T-helper 22 cell (primary cell): ENCODE data around the gene ANKRD17.

Source experiments
- DNase-seq: peaks from one replicate; pipeline ENCODE4 v3.0.0-alpha.2; 2020; ENCODE audit warnings: low read depth

The ANKRD17 gene

GRCh38 chr4:73053974-73054480 lies 204.6 kb downstream of the ANKRD17 start:
- no peak for DNase-seq

DNA sequence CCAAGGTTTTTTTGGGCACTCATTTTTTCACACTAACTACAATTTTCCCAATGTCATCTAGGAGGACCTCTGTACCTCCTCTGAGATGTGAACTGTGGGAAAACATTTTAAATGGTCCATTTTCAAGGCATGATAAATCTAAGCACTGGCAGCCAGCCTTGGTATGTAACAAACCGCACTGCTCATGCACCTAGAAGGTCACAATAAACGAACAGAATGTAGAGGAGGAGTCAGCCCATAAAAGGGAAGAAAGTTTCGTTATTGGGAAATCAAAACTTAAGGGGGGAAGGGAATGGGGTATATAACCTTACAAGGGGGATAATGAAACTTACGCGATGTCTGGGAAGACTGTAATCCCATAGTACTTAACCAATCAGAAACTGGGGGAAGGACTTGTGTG lies 205.5 kb downstream of the ANKRD17 start:
- no peak for DNase-seq

DNA sequence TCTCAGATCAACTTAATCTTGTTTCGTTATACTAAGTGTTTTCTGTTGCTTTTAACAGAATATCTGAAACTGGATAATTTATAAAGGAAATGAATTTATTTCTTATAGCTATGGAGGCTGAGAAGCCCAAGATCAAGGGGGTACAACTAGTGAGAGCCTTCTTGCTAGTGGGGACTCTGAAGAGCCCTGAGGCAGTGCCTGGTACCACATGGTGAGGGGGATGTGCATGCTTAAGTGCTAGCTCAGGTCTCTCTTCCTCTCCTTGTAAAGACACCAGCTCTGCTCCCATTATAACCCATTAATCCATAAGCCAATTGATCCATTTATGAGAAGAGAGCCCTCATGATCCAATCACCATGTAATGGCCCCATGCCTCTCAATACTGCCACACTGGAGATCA lies 207.0 kb downstream of the ANKRD17 start:
- no peak for DNase-seq

- DNase-seq = no peak
Observed at GRCh38 chr4:73045879-73046278, 212.7 kb downstream of the ANKRD17 start.

DNA sequence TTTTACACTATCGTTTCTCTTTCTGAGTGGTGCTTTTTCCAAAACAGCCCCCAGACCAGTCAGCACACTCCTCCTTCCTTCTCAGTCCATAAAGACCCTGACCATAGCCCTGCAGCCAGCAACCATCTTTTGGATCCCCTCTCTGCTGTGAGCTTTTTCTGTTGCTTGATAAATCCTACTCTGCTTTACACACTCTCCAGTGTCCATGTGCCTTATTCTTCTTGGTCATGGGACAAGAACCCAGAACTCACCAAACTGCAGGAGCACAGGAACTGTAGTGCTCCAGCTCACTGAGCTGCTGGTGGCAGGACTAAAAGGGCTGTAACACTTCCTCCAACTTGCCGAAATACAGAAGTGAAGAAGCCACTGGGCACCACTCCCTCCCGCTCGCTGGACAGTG lies 221.5 kb downstream of the ANKRD17 start:
- DNase-seq = no peak

DNA sequence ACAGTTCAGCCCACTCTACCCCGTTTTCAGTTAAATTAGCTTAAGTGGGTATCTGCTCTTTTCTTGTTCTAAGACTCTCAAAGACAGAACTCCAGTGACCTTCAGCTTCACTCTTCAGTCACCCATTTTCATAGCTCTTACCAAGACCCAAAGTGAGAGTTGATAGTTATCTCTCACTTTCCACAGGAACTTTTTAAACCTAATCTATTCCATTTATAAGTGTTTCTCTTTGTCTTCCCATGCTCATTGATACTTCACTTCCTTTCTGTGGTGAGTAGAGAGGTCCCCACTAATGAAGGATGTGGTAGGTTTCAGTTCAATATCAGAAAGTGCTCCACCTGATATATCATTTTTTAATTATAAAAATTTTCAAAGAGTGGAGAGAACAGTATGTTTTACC lies 222.5 kb downstream of the ANKRD17 start:
- DNase-seq = no peak

- DNase-seq = no peak
Observed at GRCh38 chr4:73034896-73035295, 223.7 kb downstream of the ANKRD17 start.

- DNase-seq = no peak
Observed at GRCh38 chr4:73028621-73029020, 230.0 kb downstream of the ANKRD17 start.
